OCI-LY3 (cell line): ENCODE measurements around the gene MORN4.

Experiments used
- EZH2phosphoT487 ChIP-seq: fragments of 200-600 bp; shearing (Covaris generic); IDR thresholded peaks from 2 replicates; pipeline ENCODE4 v1.6.1; 2018; ENCODE audit warnings: antibody characterized with exemption, mixed run types, low read depth
- TF ChIP-seq, protein P1 (sequence below): fragments of 200-600, 300-600 bp; sonication (generic); IDR thresholded peaks from 2 replicates; pipeline ENCODE4 v1.5.1; 2014; ENCODE audit warnings: antibody characterized with exemption, low read length, low read depth

GRCh38 chr10:97632949-97633884 is at the start of gene MORN4:
- TF ChIP-seq, protein P1, sequence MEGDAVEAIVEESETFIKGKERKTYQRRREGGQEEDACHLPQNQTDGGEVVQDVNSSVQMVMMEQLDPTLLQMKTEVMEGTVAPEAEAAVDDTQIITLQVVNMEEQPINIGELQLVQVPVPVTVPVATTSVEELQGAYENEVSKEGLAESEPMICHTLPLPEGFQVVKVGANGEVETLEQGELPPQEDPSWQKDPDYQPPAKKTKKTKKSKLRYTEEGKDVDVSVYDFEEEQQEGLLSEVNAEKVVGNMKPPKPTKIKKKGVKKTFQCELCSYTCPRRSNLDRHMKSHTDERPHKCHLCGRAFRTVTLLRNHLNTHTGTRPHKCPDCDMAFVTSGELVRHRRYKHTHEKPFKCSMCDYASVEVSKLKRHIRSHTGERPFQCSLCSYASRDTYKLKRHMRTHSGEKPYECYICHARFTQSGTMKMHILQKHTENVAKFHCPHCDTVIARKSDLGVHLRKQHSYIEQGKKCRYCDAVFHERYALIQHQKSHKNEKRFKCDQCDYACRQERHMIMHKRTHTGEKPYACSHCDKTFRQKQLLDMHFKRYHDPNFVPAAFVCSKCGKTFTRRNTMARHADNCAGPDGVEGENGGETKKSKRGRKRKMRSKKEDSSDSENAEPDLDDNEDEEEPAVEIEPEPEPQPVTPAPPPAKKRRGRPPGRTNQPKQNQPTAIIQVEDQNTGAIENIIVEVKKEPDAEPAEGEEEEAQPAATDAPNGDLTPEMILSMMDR: no peak
- TF ChIP-seq EZH2phosphoT487: no peak
